Coronary artery (tissue), 2 donors: ENCODE measurements around the gene NUF2.

Experiments
- DNase-seq: peaks from one replicate; pipeline ENCODE4 v3.0.0-alpha.2; 2017; ENCODE audit warnings: low spot score
- H3K27ac ChIP-seq, 2 donors: fragments of 200-600 bp; sonication (generic); one replicate each; pipeline ENCODE4 v1.5.1; 2016 to 2019
- H3K4me3 ChIP-seq: fragments of 200-600 bp; sonication (generic); 2 replicates; pipeline ENCODE4 v1.5.1; 2016; ENCODE audit warnings: mild to moderate bottlenecking, moderate library complexity
- CTCF ChIP-seq: fragments of 200-600 bp; sonication (generic); IDR thresholded peaks from one replicate; pipeline ENCODE4 v1.5.1; 2019; ENCODE audit warnings: antibody characterized with exemption

NUF2 gene

GRCh38 chr1:163387146-163387545, 65.4 kb downstream of the NUF2 start:
- no peak overlapping the region for H3K27ac ChIP-seq
- no peak for TF ChIP-seq CTCF
- H3K4me3 ChIP-seq: no peak overlapping the region
- no peak for DNase-seq

GRCh38 chr1:163388970-163389369, 67.2 kb downstream of the NUF2 start:
- no peak for DNase-seq
- Histone ChIP-seq H3K4me3 (no peak overlapping the region), H3K27ac (no peak overlapping the region)
- TF ChIP-seq CTCF: no peak

- no peak for TF ChIP-seq CTCF
- Histone ChIP-seq H3K4me3 (no peak overlapping the region), H3K27ac (no peak overlapping the region)
- DNase-seq: no peak
Measured at GRCh38 chr1:163395790-163396189, 74.0 kb downstream of the NUF2 start.

GRCh38 chr1:163397451-163398200, 75.9 kb downstream of the NUF2 start:
- no peak for TF ChIP-seq CTCF
- no peak overlapping the region for H3K4me3 ChIP-seq
- no peak overlapping the region for H3K27ac ChIP-seq
- no peak for DNase-seq

- TF ChIP-seq CTCF: no peak
- H3K27ac ChIP-seq: no peak overlapping the region
- no peak for DNase-seq
- H3K4me3 ChIP-seq: no peak overlapping the region
Measured at GRCh38 chr1:163399001-163399400, 77.2 kb downstream of the NUF2 start.

- TF ChIP-seq CTCF: no peak
- Histone ChIP-seq H3K27ac (no peak overlapping the region), H3K4me3 (no peak overlapping the region)
- DNase-seq: no peak
Measured at GRCh38 chr1:163399976-163400601, 78.3 kb downstream of the NUF2 start.

GRCh38 chr1:163401211-163401610, 79.5 kb downstream of the NUF2 start:
- no peak for DNase-seq
- no peak for TF ChIP-seq CTCF

More at GRCh38 chr1:163401211-163401610, 79.5 kb downstream of the NUF2 start:
- Histone ChIP-seq H3K27ac (no peak overlapping the region), H3K4me3 (no peak overlapping the region)
